Left renal cortex interstitium (tissue), 4 donors: ENCODE results near the gene SNRPB2. TPM values are rescaled to one million over a fixed set of nuclear protein-coding genes. Genes with fewer than 3 reads are reported as not detected.

Experiments used
- DNase-seq, 4 donors: peaks; one replicate each; pipeline ENCODE4 v3.0.0-alpha.2; 2013; ENCODE audit warnings: low read depth in 4 of 4, low spot score in 2 of 4, missing footprints in 1 of 4
- polyA plus RNA-seq, 4 donors: library from polyadenylated mRNA; unstranded; fragments of 120-200 nt; gene quantifications; one replicate each; pipeline ENCODE4 v1.2.1, GENCODE V29; 2013; ENCODE audit not compliant: insufficient read length in 4 of 4

SNRPB2 gene
- polyA plus RNA-seq, 4 donors: 106 to 125 (median 112) TPM

GRCh38 chr20:16781496-16781895 lies 51.7 kb downstream of the SNRPB2 start:
- no peak for DNase-seq

- no peak for DNase-seq
Measured at GRCh38 chr20:16785226-16785625, 55.4 kb downstream of the SNRPB2 start.

Other genes with a start within 250 kb of the SNRPB2 start
- gene KIF16B, start 156.6 kb upstream of the SNRPB2 start, polyA plus RNA-seq: 10 to 100 TPM; 16.8 to 26.0 (median 23.4) TPM
- gene OTOR, start 18.3 kb downstream of the SNRPB2 start, polyA plus RNA-seq: under 1 TPM in 1 of 4 donors, not detected in 3; 0.11 TPM